WTC11 (cell line): Measurements from ENCODE around the gene GLOD4. TPM values are rescaled to one million over a fixed set of nuclear protein-coding genes. Genes with fewer than 3 reads are reported as not detected.

Experiments used
- ATAC-seq: fragments of 200-7000 bp; cut with Tn5 transposase; 2 replicates; pipeline ENCODE4 v1.10.0; 2021; ENCODE audit warnings: mild to moderate bottlenecking, moderate library complexity
- CTCF ChIA-PET: fragments of 300-600 bp; sonication (Branson Sonifier 250); formaldehyde crosslinking; loops from one replicate; lab custom pipeline; 2021; ENCODE audit warnings: antibody characterized with exemption; lab: Charles Lee
- POLR2A ChIA-PET: fragments of 350-600 bp; sonication (Branson Sonifier 250); formaldehyde crosslinking; loops from one replicate; lab custom pipeline; 2021; ENCODE audit warnings: antibody characterized with exemption; lab: Charles Lee
- DNase-seq: peaks from one replicate; pipeline ENCODE4 v3.0.0; 2021; ENCODE audit warnings: low spot score
- H3K27ac Mint-ChIP-seq: 2 replicates; pipeline ENCODE4 v1.8.0; 2021; ENCODE audit warnings: mixed read lengths
- H3K27me3 Mint-ChIP-seq: 2 replicates; pipeline ENCODE4 v1.8.0; 2021; ENCODE audit warnings: low read depth, mild to moderate bottlenecking, moderate library complexity, mixed read lengths
- H3K36me3 Mint-ChIP-seq: 2 replicates; pipeline ENCODE4 v1.8.0; 2021; ENCODE audit warnings: mixed read lengths
- H3K4me1 Mint-ChIP-seq: 2 replicates; pipeline ENCODE4 v1.8.0; 2022; ENCODE audit warnings: mixed read lengths
- H3K4me3 Mint-ChIP-seq: 2 replicates; pipeline ENCODE4 v1.8.0; 2021; ENCODE audit warnings: mild to moderate bottlenecking, moderate library complexity, mixed read lengths
- H3K9me3 Mint-ChIP-seq: 2 replicates; pipeline ENCODE4 v1.8.0; 2021; ENCODE audit warnings: mixed read lengths
- ATF1 ChIP-seq: sonication (generic); formaldehyde crosslinking; IDR thresholded peaks from 2 replicates; pipeline ENCODE4 v1.8.1; 2023; ENCODE audit warnings: mild to moderate bottlenecking, moderate library complexity, missing genetic modification reagents
- CDX4 ChIP-seq: fragments of 250-450 bp; sonication (Bioruptor Pico); IDR thresholded peaks from 2 replicates; pipeline ENCODE4 v1.9.0; 2021; ENCODE audit warnings: moderate library complexity, mild to moderate bottlenecking, inconsistent platforms, borderline replicate concordance
- GRHL2 ChIP-seq: fragments of 250-450 bp; sonication (Bioruptor Pico); IDR thresholded peaks from 2 replicates; pipeline ENCODE4 v1.8.0; 2022; ENCODE audit warnings: mild to moderate bottlenecking, moderate library complexity; ENCODE audit not compliant: insufficient replicate concordance, severe bottlenecking
- HMGXB4 ChIP-seq: sonication (generic); formaldehyde crosslinking; IDR thresholded peaks from 2 replicates; pipeline ENCODE4 v1.8.1; 2023; ENCODE audit warnings: mild to moderate bottlenecking, moderate library complexity, missing genetic modification reagents
- NR1H2 ChIP-seq: sonication (generic); formaldehyde crosslinking; IDR thresholded peaks from 2 replicates; pipeline ENCODE4 v1.9.0; 2021; ENCODE audit warnings: mild to moderate bottlenecking, moderate library complexity, missing genetic modification reagents
- PRDM15 ChIP-seq: sonication (generic); formaldehyde crosslinking; IDR thresholded peaks from 2 replicates; pipeline ENCODE4 v1.8.0; 2022; ENCODE audit warnings: missing genetic modification reagents
- total RNA-seq: library from RNA; stranded (reverse); gene quantifications from 3 replicates; pipeline ENCODE4 v1.2.3, GENCODE V29; 2021
- TF ChIP-seq, protein P1 (sequence below): sonication (generic); formaldehyde crosslinking; IDR thresholded peaks from 2 replicates; pipeline ENCODE4 v1.8.1; 2022; ENCODE audit warnings: low read depth, mild to moderate bottlenecking, moderate library complexity, missing genetic modification reagents, borderline replicate concordance

The GLOD4 gene
- total RNA-seq, 1 experiment from 2014 or later, result 69.0 TPM

DNA sequence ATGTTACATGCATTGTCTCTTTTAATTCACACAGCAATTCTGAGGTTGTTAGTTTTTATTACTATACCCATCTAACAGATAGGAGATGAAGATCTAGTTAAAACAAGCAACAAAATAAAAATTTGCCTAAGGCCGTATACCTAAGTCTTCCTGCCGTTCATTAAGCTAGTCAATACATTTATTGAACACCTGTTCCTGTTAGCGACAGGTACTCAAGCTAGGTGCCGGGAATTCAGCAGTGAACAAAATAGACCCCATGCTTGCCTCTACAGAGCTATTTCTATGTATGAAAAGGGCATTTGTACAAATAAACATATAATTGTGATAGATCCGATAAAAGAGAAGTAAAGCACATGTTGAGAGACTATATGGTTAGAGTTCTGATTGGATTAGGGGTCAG, 64.0 kb downstream of the GLOD4 start:
- no peak for DNase-seq
- no peaks in the 10 kb centered on the region for H3K36me3 Mint-ChIP-seq
- CTCF ChIA-PET, result no interaction called here
- TF ChIP-seq, protein P1, sequence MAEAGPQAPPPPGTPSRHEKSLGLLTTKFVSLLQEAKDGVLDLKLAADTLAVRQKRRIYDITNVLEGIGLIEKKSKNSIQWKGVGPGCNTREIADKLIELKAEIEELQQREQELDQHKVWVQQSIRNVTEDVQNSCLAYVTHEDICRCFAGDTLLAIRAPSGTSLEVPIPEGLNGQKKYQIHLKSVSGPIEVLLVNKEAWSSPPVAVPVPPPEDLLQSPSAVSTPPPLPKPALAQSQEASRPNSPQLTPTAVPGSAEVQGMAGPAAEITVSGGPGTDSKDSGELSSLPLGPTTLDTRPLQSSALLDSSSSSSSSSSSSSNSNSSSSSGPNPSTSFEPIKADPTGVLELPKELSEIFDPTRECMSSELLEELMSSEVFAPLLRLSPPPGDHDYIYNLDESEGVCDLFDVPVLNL (CRISPR knock-in tag), result no peak
- TF ChIP-seq HMGXB4 (CRISPR knock-in tag), result no peak
- no peak for TF ChIP-seq ATF1
- no peak for TF ChIP-seq GRHL2
- no peak for TF ChIP-seq PRDM15 (CRISPR knock-in tag)
- TF ChIP-seq CDX4, result no peak
- no peak for TF ChIP-seq NR1H2
- H3K4me3 Mint-ChIP-seq, result no peak overlapping the region
- H3K27ac Mint-ChIP-seq, result no peak overlapping the region
- H3K27me3 Mint-ChIP-seq, result no peaks in the 10 kb centered on the region
- POLR2A ChIA-PET, result no interaction called here
- H3K9me3 Mint-ChIP-seq, result no peaks in the 10 kb centered on the region
- no peak for ATAC-seq
- peaks cover 7% of the 10 kb centered on the region for H3K4me1 Mint-ChIP-seq

Other genes starting within 250 kb of the GLOD4 start
- 44.5 to 55.6 TPM (median 49.8 TPM) in 3 replicates for gene VPS53, start 67.4 kb downstream of the GLOD4 start, total RNA-seq
- gene TLCD3A, start 49.7 kb downstream of the GLOD4 start, total RNA-seq, result 21.6 to 24.9 TPM (median 23.4 TPM) in 3 replicates
- 39.9 to 48.4 TPM (median 42.1 TPM) in 3 replicates for gene GEMIN4, start 30.0 kb downstream of the GLOD4 start, total RNA-seq
- 23.1 to 25.0 TPM (median 24.3 TPM) in 3 replicates for gene MRM3, start 73 bp upstream of the GLOD4 start, total RNA-seq
- gene NXN, start 197.5 kb upstream of the GLOD4 start, total RNA-seq, result 96.8 to 100 TPM (median 98.7 TPM) in 3 replicates
- 17.2 to 18.0 TPM (median 17.4 TPM) in 3 replicates for gene TIMM22, start 214.8 kb upstream of the GLOD4 start, total RNA-seq